Measurements from ENCODE around the gene C12orf57. TPM values are rescaled to one million over a fixed set of nuclear protein-coding genes. Genes with fewer than 3 reads are reported as not detected.
A peak's percentile ranks its signal among the peaks of the same experiment; 100 is the strongest.

The C12orf57 gene
- total and polyA plus RNA-seq, 2 experiments from 2014 or later = 204 to 262 TPM

GRCh38 chr12:6946033-6946919, 2.5 kb downstream of the C12orf57 start:
- peak overlapping the region; percentile 79 for H3K4me2 ChIP-seq
- H4K20me1 ChIP-seq (replicated peaks; ENCODE audit: insufficient read depth) = no peaks in the 10 kb centered on the region
- H3K27ac Mint-ChIP-seq = peak overlapping the region; percentile 76
- peak overlapping the region; percentile 96 for H3K4me3 Mint-ChIP-seq
- peaks cover 27% of the 10 kb centered on the region for H3F3A ChIP-seq (replicated peaks; ENCODE audit: low read depth)
- H3K4me1 Mint-ChIP-seq = peaks cover 44% of the 10 kb centered on the region
- peaks cover 20% of the 10 kb centered on the region for H3K4me1 ChIP-seq (ENCODE audit: insufficient read depth)
- peaks cover 2% of the 10 kb centered on the region; the same call in 2 of the 3 replicates for H3K9me3 Mint-ChIP-seq
- peaks cover 6% of the 10 kb centered on the region for H3K36me3 Mint-ChIP-seq (ENCODE audit: low read depth)
- ATAC-seq (peak; percentile 61), DNase-seq (ENCODE audit: low spot score) (peak; percentile 95)
- peaks cover 47% of the 10 kb centered on the region for H3K27me3 Mint-ChIP-seq (ENCODE audit: insufficient read depth, low read depth, poor library complexity)
- H3K27me3 ChIP-seq (ENCODE audit: insufficient read depth) = no peaks in the 10 kb centered on the region
- peak overlapping the region; percentile 85 for H3K27ac ChIP-seq (ENCODE audit: low read depth)
- TF ChIP-seq POLR2AphosphoS5 (IDR thresholded peaks at IDR 0.05; ENCODE audit: low read depth) (peak; percentile 97), ZNF462 (CRISPR knock-in tag; IDR thresholded peaks at IDR 0.05) (no peak), ETS1 (IDR thresholded peaks at IDR 0.05) (peak; percentile 7; the same call in 1 of the 2 replicates), ZNF114 (CRISPR knock-in tag; IDR thresholded peaks at IDR 0.05) (no peak)
- TF ChIP-seq, protein P1, sequence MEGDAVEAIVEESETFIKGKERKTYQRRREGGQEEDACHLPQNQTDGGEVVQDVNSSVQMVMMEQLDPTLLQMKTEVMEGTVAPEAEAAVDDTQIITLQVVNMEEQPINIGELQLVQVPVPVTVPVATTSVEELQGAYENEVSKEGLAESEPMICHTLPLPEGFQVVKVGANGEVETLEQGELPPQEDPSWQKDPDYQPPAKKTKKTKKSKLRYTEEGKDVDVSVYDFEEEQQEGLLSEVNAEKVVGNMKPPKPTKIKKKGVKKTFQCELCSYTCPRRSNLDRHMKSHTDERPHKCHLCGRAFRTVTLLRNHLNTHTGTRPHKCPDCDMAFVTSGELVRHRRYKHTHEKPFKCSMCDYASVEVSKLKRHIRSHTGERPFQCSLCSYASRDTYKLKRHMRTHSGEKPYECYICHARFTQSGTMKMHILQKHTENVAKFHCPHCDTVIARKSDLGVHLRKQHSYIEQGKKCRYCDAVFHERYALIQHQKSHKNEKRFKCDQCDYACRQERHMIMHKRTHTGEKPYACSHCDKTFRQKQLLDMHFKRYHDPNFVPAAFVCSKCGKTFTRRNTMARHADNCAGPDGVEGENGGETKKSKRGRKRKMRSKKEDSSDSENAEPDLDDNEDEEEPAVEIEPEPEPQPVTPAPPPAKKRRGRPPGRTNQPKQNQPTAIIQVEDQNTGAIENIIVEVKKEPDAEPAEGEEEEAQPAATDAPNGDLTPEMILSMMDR (conservative IDR thresholded peaks at IDR 0.05; ENCODE audit: low read depth in 2 of 2) = peak in 1 of 2 experiments; percentile 7; a peak in 1 of 4 replicates
- no peaks in the 10 kb centered on the region for H3K9me2 ChIP-seq (ENCODE audit: insufficient read depth)
- no peaks in the 10 kb centered on the region for H3K36me3 ChIP-seq (ENCODE audit: insufficient read depth)
- peak overlapping the region; percentile 70 for H3K4me3 ChIP-seq
- H3K79me2 ChIP-seq (replicated peaks; ENCODE audit: insufficient read depth) = 0 out of 2 replicates have a peak, but pooled peaks cover 5% of the 10 kb centered on the region
- peak overlapping the region; percentile 72 for H2AFZ ChIP-seq
